Mucosa of rectum (tissue), 2 donors: ENCODE measurements around the gene CCDC3.
A peak's percentile ranks its signal among the peaks of the same experiment; 100 is the strongest.

Experiments
- H3K27ac ChIP-seq, 2 donors: one replicate each; pipeline ENCODE4 v1.7.0; 2013; ENCODE audit warnings: inconsistent platforms in 2 of 2, low read depth in 2 of 2, low read length in 2 of 2
- H3K27me3 ChIP-seq, 2 donors: one replicate each; pipeline ENCODE4 v1.7.0; 2013; ENCODE audit warnings: low read length in 2 of 2; ENCODE audit not compliant: control insufficient read depth in 2 of 2, insufficient read depth in 2 of 2
- H3K36me3 ChIP-seq, 2 donors: one replicate each; pipeline ENCODE4 v1.7.0; 2013; ENCODE audit warnings: low read length in 2 of 2; ENCODE audit not compliant: control insufficient read depth in 2 of 2, insufficient read depth in 2 of 2
- H3K4me1 ChIP-seq, 2 donors: one replicate each; pipeline ENCODE4 v1.7.0; 2013; ENCODE audit warnings: low read length in 2 of 2, mild to moderate bottlenecking in 1 of 2; ENCODE audit not compliant: control insufficient read depth in 2 of 2, insufficient read depth in 2 of 2
- H3K4me3 ChIP-seq, 2 donors: one replicate each; pipeline ENCODE4 v1.7.0; 2013; ENCODE audit warnings: low read length in 2 of 2
- H3K9ac ChIP-seq, 2 donors: one replicate each; pipeline ENCODE4 v1.7.0; 2013; ENCODE audit warnings: low read length in 2 of 2, low read depth in 1 of 2, mild to moderate bottlenecking in 1 of 2
- H3K9me3 ChIP-seq, 2 donors: one replicate each; pipeline ENCODE4 v1.7.0; 2013; ENCODE audit warnings: low read length in 2 of 2; ENCODE audit not compliant: control insufficient read depth in 2 of 2
- donor health status: healthy.
- donor health status: Normal muscosa, but diverticular disease.

CCDC3 gene

GRCh38 chr10:12971001-12971788 is 30.3 kb downstream of the CCDC3 start:
- Histone ChIP-seq H3K4me3 (no peak overlapping the region), H3K9me3 (peaks cover 2 to 3% of the 10 kb centered on the region in 2 donors), H3K36me3 (no peaks in the 10 kb centered on the region), H3K9ac (no peak overlapping the region), H3K27me3 (no peaks in the 10 kb centered on the region), H3K4me1 (no peaks in the 10 kb centered on the region), H3K27ac (no peak overlapping the region)

GRCh38 chr10:12969951-12970350 is 31.6 kb downstream of the CCDC3 start:
- Histone ChIP-seq H3K27ac (no peak overlapping the region), H3K36me3 (no peaks in the 10 kb centered on the region), H3K27me3 (no peaks in the 10 kb centered on the region), H3K4me3 (no peak overlapping the region), H3K9me3 (peaks cover 2 to 3% of the 10 kb centered on the region in 2 donors), H3K4me1 (no peaks in the 10 kb centered on the region), H3K9ac (no peak overlapping the region)

GRCh38 chr10:12966067-12966466 is 35.4 kb downstream of the CCDC3 start:
- no peak overlapping the region for H3K27ac ChIP-seq
- no peak overlapping the region for H3K4me3 ChIP-seq
- H3K36me3 ChIP-seq, result no peaks in the 10 kb centered on the region
- H3K9me3 ChIP-seq, result peaks cover 2 to 3% of the 10 kb centered on the region in 2 donors
- peaks cover 0 to 7% of the 10 kb centered on the region in 2 donors for H3K4me1 ChIP-seq
- no peaks in the 10 kb centered on the region for H3K27me3 ChIP-seq
- H3K9ac ChIP-seq, result no peak overlapping the region

GRCh38 chr10:12965571-12965970 is 35.9 kb downstream of the CCDC3 start:
- H3K27ac ChIP-seq, result no peak overlapping the region
- no peak overlapping the region for H3K4me3 ChIP-seq
- H3K36me3 ChIP-seq, result no peaks in the 10 kb centered on the region

GRCh38 chr10:12962556-12962955 is 39.0 kb downstream of the CCDC3 start:
- Histone ChIP-seq H3K4me1 (peaks cover 8 to 20% of the 10 kb centered on the region in 2 donors), H3K27ac (no peak overlapping the region), H3K4me3 (no peak overlapping the region), H3K27me3 (peaks cover 0 to 2% of the 10 kb centered on the region in 2 donors), H3K36me3 (no peaks in the 10 kb centered on the region), H3K9ac (no peak overlapping the region), H3K9me3 (peaks cover under 1 to 3% of the 10 kb centered on the region in 2 donors)

More at GRCh38 chr10:12965571-12965970, 35.9 kb downstream of the CCDC3 start:
- H3K9me3 ChIP-seq, result peaks cover 2 to 3% of the 10 kb centered on the region in 2 donors
- H3K27me3 ChIP-seq, result no peaks in the 10 kb centered on the region
- H3K4me1 ChIP-seq, result peaks cover 3 to 12% of the 10 kb centered on the region in 2 donors
- no peak overlapping the region for H3K9ac ChIP-seq

- Histone ChIP-seq H3K9me3 (no peaks in the 10 kb centered on the region), H3K4me3 (no peak overlapping the region), H3K36me3 (no peaks in the 10 kb centered on the region), H3K27me3 (peaks cover 0 to 2% of the 10 kb centered on the region in 2 donors), H3K4me1 (peaks cover 8 to 20% of the 10 kb centered on the region in 2 donors), H3K27ac (no peak overlapping the region), H3K9ac (no peak overlapping the region)
Observed at GRCh38 chr10:12961416-12962205, 39.9 kb downstream of the CCDC3 start.

GRCh38 chr10:12960941-12961340 is 40.6 kb downstream of the CCDC3 start:
- peak overlapping the region in 1 of 2 donors; percentile 24 for H3K9ac ChIP-seq
- H3K36me3 ChIP-seq, result no peaks in the 10 kb centered on the region
- H3K9me3 ChIP-seq, result peaks cover 0 to 3% of the 10 kb centered on the region in 2 donors
- H3K27ac ChIP-seq, result no peak overlapping the region
- peaks cover 8 to 20% of the 10 kb centered on the region in 2 donors for H3K4me1 ChIP-seq
- peaks cover 0 to 2% of the 10 kb centered on the region in 2 donors for H3K27me3 ChIP-seq
- H3K4me3 ChIP-seq, result peak overlapping the region in 1 of 2 donors; percentile 46

DNA sequence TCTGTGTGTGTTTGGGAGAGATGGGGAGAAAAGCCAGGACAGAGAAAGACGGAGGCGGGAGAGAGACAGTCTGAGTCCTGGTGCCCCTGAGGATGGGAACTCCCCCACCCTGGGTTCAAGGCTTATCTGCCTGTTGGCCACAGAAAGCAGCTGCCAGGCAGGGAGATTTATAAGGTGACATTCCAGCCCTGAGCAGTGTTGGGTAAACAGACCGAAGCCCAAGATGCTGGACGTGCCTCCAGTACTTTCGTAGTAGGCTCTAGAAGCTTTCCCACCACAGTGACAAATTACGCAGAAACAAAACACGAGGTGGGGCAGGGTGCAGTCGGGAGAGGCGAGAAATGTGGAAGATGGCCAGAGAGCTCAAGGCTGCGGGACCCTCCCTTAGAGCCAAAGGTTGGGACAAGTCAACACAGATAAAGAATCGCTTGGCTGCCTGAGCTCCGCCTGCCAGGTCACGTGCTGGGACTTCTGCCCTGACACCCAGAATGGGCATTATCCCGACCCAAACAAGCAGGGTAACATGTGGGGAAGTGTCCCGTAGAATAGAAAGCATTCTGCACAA is 41.1 kb downstream of the CCDC3 start:
- no peaks in the 10 kb centered on the region for H3K36me3 ChIP-seq
- H3K27me3 ChIP-seq, result peaks cover 0 to 2% of the 10 kb centered on the region in 2 donors
- peak overlapping the region; percentile 7 to 24 for H3K9ac ChIP-seq
- H3K9me3 ChIP-seq, result peaks cover 0 to 3% of the 10 kb centered on the region in 2 donors
- peaks cover 8 to 20% of the 10 kb centered on the region in 2 donors for H3K4me1 ChIP-seq
- H3K4me3 ChIP-seq, result peak overlapping the region; percentile 46 to 58
- H3K27ac ChIP-seq, result peak overlapping the region in 1 of 2 donors; percentile 52

- H3K9me3 ChIP-seq, result peaks cover 0 to 3% of the 10 kb centered on the region in 2 donors
- H3K27ac ChIP-seq, result no peak overlapping the region
- H3K27me3 ChIP-seq, result peaks cover 0 to 2% of the 10 kb centered on the region in 2 donors
- no peaks in the 10 kb centered on the region for H3K36me3 ChIP-seq
- peaks cover 8 to 20% of the 10 kb centered on the region in 2 donors for H3K4me1 ChIP-seq
- H3K4me3 ChIP-seq, result no peak overlapping the region
- H3K9ac ChIP-seq, result no peak overlapping the region
Observed at GRCh38 chr10:12958546-12959110, 42.9 kb downstream of the CCDC3 start.
